GM19240 (cell line): ENCODE data around the gene ACOT11.

Experiments
- DNase-seq: peaks from one replicate; pipeline ENCODE4 v3.0.0; 2011; ENCODE audit warnings: low spot score; ENCODE audit not compliant: insufficient read length

Gene ACOT11

DNA sequence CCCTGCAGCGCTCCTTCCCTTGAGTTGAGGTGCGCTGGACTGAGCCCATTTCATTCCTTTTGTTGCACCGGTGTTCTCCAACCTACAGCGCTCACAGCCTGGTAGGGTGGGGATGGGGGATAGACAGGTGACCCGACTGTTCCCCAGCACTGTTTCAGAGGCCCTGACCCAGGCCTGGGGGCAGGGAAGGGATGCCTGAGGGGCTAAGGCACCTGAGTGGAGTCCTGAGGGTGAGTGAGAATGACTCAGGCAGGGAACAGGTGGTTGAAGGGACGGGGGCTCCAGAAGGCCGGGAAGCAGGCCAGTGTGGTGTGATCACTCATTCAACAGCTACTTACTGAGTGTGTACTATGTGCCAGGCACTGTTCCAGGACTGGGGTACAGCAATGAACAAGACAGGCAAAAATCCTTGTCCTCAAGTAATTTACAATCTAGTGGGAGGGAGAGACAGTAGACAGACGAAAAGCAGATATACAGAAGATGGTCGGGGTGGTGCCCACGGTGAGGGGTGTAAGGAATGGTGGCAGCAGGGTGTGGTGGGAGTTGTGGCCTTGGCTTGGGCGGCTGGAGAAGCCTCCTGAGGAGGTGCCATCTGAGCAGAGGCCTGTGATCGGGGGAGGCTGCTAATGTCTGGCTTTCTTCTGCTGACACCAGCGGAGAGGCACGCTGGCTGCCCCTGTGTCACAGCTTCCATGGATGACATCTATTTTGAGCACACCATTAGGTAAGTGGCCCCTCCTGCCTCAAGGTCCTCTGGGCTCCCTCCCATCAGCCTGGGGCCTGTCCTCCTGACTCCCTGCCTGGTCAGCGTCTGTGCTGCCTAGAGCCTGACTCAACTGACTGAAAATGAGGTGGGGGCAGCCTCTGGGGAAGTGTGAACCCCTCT lies 37.4 kb downstream of the ACOT11 start:
- no peak for DNase-seq

DNA sequence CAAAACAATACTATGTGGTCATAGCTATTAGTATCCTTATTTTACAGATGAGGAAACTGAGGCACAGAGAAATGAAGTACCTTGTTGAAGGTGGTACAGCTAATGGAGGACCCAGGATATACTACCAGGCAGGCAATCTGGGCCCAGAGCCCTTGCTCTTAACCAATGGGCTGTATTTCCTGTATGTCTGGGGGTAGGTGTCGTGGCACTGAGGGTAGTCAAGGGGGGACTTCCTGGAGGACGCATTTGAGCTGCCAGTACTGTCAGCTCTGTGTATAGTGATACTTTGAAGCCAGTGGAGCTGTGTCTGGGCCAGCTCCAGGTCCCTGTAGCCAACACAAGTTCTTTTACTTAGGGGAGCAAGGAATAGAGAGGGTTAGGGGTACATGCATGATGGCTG lies 40.3 kb downstream of the ACOT11 start:
- no peak for DNase-seq

DNA sequence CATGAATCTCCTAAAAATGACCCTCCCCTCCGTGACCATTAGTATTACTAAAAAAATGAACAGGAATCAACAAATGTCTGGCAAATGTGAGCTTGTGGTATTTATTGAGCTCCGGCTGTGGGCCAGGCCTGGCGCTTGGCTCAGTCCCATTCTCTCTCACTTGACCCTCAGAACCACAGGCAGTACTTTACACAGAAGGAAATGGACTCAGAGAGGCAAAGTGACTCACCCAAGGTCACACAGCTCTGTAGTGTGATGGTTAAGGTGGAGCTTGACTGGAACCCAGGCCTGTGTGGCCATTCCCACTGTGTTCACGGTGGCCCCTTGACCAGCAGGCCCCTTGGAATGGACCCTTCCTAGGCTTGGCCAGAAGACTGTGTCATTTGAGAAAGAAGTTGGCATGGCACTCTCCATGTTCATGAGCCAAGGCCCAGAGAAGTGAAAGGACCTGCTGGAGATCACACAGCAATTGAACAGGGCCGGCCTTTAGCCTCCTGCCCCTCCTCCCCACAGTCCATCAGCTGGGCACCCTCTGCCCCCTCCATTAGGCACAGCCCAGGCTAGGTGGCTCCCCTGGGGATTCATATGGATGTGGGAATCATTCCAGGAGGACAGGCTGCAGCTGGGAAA lies 43.2 kb downstream of the ACOT11 start:
- DNase-seq = no peak

DNA sequence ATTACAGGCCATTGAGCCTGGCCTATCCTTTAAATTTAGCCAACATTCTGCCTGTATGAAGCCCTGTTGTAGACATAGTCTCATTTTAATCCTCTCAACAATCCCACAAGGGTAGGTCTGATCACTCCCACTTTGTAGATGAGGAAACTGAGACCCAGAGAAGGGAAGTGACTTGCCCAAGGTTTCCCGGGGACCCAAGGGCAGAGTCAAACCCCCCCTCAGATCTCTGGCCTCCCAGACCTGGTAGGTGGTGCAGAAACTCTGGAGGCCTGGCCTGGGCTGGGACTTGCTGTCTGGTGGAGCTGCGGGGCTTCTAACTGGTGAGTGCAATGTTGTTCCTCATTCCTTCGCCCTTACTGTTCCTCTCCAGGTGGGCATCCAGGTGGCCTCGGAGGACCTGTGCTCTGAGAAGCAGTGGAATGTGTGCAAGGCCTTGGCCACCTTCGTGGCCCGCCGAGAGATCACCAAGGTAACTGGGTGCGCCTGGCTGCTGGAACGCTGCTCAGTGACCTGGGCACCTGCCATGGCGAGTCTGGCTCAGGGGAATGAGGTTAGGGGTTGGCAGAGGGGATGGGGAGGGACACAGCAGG lies 45.6 kb downstream of the ACOT11 start:
- DNase-seq = no peak

DNA sequence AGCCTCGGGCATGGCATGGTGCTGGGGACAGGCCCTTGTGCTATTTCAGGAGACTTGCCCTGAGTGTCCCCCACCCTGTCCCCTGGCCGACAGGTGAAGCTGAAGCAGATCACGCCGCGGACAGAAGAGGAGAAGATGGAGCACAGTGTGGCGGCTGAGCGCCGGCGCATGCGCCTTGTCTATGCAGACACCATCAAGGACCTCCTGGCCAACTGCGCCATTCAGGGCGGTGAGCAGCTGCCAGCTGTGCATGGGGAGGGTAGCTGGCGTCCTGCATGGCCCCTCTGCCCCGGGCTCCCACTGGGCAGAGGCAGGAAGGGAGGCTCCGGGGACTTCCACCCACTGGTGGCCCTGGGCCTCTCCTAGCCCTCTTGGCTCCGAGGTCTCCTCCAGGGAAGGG lies 46.4 kb downstream of the ACOT11 start:
- no peak for DNase-seq

DNA sequence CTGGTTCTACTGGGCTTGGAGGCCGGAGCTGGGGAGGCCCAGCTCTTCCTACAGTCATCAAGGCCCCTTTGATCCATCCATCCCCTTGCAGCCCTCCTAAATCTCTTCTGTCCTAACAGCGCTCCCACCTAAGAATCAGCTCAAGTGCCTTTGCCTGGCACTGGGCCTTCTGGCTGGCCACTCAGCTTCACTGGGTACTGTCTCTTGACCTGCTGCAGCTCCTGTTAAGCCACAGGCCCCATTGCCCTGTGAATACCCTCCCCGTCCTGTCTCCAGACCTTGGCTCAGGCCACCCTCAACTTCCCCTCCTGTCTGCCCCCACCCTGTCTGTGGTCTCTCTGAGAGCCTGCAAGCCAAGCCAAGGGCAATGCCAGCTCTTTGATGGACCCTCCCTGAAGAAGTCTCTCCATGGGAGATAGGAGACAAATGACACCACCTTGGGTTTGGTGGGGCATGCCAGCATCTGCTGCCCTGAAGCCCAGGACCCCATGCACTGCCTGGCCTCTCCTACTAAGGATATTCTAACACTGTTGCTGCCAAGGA lies 48.0 kb downstream of the ACOT11 start:
- DNase-seq = no peak

DNA sequence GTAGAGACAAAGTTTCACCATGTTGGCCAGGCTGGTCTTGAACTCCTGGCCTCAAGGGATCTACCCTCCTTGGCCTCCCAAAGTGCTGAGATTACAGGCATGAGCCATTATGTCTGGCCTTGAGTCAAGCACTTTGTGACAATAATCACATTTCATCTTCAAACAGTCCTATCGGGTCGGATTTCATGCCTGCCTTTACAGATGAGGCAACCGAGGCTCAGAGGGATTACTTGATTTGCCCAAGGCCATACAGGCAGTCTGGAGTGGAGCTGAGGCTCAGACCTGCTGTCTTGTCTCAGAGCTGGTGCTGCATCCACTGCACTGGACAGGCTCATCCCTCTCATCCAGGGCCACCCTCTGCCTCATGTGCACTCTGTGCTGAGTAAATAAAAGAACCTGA lies 48.7 kb downstream of the ACOT11 start:
- no peak for DNase-seq

GRCh38 chr1:54597455-54598030 lies 49.5 kb downstream of the ACOT11 start:
- no peak for DNase-seq

DNA sequence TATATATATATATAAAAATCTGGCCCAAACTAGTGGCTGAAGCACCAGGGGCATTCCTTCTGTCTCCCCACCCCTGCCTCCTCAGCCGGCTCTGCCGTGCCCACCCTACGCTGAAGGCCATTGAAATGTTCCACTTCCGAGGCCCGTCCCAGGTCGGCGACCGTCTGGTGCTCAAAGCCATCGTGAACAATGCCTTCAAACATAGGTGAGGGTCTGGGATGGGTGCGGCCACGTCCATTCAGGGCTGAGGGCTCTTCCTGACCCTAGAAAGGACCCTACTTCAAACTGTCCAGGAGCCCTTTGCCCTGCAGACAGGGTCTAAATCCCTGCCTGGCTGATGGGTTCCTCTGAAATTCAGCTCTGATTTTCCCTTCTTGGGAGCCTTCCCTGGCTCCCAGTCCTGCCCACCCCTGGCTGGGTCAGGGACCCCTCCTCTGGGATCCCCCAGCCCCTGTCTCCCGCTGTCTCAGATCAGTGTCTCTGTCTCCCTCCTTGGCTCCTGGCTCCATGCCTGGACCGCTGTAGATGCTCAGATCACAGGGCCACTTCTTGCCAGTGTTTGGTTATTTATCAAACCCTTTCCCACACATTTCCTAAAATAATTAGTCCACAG lies 51.3 kb downstream of the ACOT11 start:
- DNase-seq = no peak

- no peak for DNase-seq
Measured at GRCh38 chr1:54600947-54601721, 53.1 kb downstream of the ACOT11 start.

GRCh38 chr1:54601730-54602129 lies 53.7 kb downstream of the ACOT11 start:
- DNase-seq = no peak

DNA sequence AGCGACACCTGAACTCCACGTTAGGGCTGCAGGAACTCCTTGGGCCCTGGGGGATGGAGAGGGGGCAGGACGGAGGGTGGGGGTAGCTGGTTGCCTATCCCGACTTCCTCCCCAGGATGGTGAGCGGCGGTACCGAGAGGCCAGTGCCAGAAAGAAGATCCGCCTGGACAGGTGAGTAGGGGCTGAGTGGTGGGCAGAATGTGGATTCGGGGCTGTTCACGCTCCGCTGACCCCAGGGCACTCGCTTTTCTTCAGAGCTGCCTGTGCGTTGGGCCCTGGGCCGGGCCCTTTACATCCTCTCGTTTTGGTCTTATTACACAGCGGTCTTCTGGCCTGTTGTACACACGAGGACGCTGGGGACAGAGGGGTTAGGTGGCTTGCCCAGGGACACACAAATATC lies 54.5 kb downstream of the ACOT11 start:
- DNase-seq = no peak

DNA sequence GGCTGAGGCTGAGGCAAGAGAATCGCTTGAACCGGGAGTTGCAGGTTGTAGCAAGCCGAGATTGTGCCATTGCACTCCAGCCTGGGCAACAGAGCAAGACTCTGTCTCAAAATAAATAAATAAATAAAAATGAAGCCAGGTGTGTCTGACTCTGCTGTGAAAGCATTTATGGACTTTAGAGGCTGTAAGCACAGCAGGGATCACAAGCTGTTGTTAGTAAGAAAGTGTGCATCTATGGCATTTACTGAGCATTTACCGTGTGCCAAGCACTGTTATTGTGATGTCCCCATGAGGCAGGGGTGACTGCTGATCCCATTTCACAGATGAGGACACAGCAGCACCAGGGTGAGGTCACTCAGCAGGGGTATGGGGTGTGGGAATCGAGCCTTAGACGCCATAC lies 55.2 kb downstream of the ACOT11 start:
- no peak for DNase-seq

GRCh38 chr1:54604051-54604450 lies 56.0 kb downstream of the ACOT11 start:
- no peak for DNase-seq

GRCh38 chr1:54604572-54605370 lies 56.7 kb downstream of the ACOT11 start:
- no peak for DNase-seq

DNA sequence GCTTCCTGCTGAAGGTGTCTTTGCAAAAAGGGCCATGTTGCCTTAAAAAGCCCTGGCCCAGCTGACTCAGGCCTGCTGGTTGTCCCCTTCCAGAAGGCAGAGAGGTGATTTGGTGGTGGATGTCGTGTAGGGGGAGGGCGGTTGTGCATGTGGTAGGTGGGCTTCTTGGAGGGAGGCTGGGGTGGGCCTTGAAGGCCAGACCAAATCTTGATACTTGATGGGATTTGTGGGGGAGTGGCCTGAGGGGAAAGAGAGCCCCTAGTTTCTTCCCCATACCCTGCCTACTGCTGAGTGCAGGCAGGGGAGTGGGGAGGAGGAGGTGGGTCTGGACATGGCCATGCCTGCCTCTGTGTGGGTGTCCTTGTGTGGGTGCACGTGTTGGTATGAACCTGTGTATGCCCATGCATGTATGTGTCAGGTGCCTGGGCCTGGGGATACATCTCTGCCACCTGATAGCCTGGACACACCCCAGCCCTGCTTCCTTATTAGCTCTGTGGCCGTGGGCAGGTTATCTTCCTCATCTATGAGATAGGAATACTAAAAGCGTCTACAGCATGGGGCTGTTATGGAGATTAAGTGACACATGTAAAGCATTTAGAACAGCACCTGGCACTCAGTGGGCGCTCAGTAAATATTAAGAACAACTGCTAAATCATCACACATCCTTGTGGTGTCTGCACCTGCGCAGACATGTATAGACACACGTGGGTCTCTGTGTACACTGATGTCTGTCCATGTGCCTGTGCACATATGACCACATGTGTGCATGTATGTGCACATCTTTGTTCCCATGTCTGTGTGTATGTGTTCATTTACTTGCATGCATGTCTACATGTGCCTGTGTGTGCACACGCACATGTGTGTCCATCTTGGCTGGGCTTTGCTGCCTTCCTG lies 58.3 kb downstream of the ACOT11 start:
- DNase-seq = no peak

- no peak for DNase-seq
Measured at GRCh38 chr1:54606990-54607325, 58.9 kb downstream of the ACOT11 start.

GRCh38 chr1:54607821-54608565 lies 60.0 kb downstream of the ACOT11 start:
- no peak for DNase-seq
